DOHH2 (cell line): Measurements from ENCODE around the gene ACSL5.

Source experiments
- H3F3A ChIP-seq: fragments of 200-600 bp; sonication (generic), shearing (Covaris generic); 2 replicates; pipeline ENCODE4 v1.6.0; 2016; ENCODE audit warnings: antibody characterized with exemption, mild to moderate bottlenecking; ENCODE audit not compliant: control insufficient read depth, insufficient read depth
- H3K27ac ChIP-seq: fragments of 200-600 bp; sonication (generic); 2 replicates; pipeline ENCODE4 v1.5.1; 2014; ENCODE audit warnings: low read depth, mild to moderate bottlenecking, low read length, moderate library complexity
- H3K27me3 ChIP-seq: fragments of 200-600 bp; sonication (generic); 2 replicates; pipeline ENCODE4 v1.6.1; 2014; ENCODE audit warnings: mild to moderate bottlenecking, low read length, mixed read lengths; ENCODE audit not compliant: control insufficient read depth
- H3K36me3 ChIP-seq: fragments of 200-600 bp; sonication (generic); 2 replicates; pipeline ENCODE4 v1.6.1; 2014; ENCODE audit warnings: mild to moderate bottlenecking, low read length, moderate library complexity, mixed read lengths; ENCODE audit not compliant: control insufficient read depth
- H3K4me1 ChIP-seq: fragments of 200-600 bp; sonication (generic); 2 replicates; pipeline ENCODE4 v1.6.1; 2014; ENCODE audit warnings: mild to moderate bottlenecking, low read length, mixed read lengths; ENCODE audit not compliant: control insufficient read depth
- H3K4me2 ChIP-seq: fragments of 200-600 bp; sonication (generic); 2 replicates; pipeline ENCODE4 v1.6.0; 2014; ENCODE audit warnings: mild to moderate bottlenecking, low read length, moderate library complexity
- H3K4me3 ChIP-seq: fragments of 200-600 bp; sonication (generic); 2 replicates; pipeline ENCODE4 v1.5.1; 2014; ENCODE audit warnings: mild to moderate bottlenecking, low read length, mixed read lengths
- H3K79me2 ChIP-seq: fragments of 200-600 bp; sonication (generic); 2 replicates; pipeline ENCODE4 v1.6.1; 2014; ENCODE audit warnings: mild to moderate bottlenecking, low read length, mixed read lengths; ENCODE audit not compliant: control insufficient read depth
- H3K9me2 ChIP-seq: fragments of 200-600 bp; sonication (generic); replicated peaks from 2 replicates; pipeline ENCODE4 v1.6.1; 2014; ENCODE audit warnings: mild to moderate bottlenecking, low read length, mixed read lengths; ENCODE audit not compliant: control insufficient read depth
- H3K9me3 ChIP-seq: fragments of 200-600 bp; sonication (generic); 2 replicates; pipeline ENCODE4 v1.6.1; 2014; ENCODE audit warnings: antibody characterized with exemption, low read length, mixed read lengths; ENCODE audit not compliant: control insufficient read depth, insufficient read depth
- H4K20me1 ChIP-seq: fragments of 200-600 bp; sonication (generic); 2 replicates; pipeline ENCODE4 v1.6.0; 2014; ENCODE audit warnings: low read depth, mild to moderate bottlenecking, antibody characterized with exemption, low read length, moderate library complexity; ENCODE audit not compliant: control insufficient read depth, insufficient read depth
- EZH2phosphoT487 ChIP-seq: fragments of 200-600 bp; sonication (generic); IDR thresholded peaks from 2 replicates; pipeline ENCODE4 v1.6.1; 2017; ENCODE audit warnings: borderline replicate concordance, mild to moderate bottlenecking, antibody characterized with exemption, low read length, moderate library complexity, mixed read lengths
- TF ChIP-seq, protein P1 (sequence below): fragments of 200-600 bp; sonication (generic); IDR thresholded peaks from one replicate; pipeline ENCODE4 v1.5.1; 2014; ENCODE audit warnings: antibody characterized with exemption, mild to moderate bottlenecking, low read depth, low read length; ENCODE audit not compliant: poor library complexity, severe bottlenecking

Gene ACSL5

DNA sequence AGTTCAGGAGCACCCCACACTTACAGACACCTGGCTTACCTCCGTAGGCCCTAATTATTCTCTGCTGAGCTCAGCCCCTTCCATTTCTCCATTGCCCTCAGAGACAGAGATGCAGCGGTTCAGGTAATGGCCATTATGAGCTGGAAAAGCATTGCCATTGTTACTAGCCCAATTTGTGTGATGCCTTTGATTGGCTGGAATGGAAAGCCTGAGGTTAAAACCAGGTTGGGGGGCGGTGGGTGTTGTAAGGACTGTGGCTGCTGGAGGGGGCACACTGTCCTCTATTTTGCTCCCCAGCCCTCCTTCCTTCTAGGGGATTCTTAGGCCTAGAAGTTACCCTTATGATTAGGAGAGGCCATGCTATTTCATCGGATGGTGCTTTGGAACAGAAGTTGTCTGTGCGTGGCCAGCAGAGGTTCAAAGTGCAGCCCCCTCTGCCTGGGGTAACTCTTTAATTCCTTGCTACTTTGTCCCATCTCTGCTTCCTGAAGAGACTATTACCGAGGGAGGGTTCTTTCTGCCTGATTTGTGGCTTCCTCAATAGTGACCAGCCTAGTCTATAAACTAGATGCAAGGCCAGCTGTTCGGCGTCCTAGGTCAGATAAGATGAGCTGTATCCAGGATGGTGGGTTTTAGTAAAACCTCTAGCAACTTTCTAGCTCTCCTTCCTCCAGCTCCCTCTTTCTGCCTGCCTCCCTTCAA is 14.2 kb upstream of the ACSL5 start:
- no peak overlapping the region for H3K4me2 ChIP-seq
- no peaks in the 10 kb centered on the region for H3K9me3 ChIP-seq
- H3K4me1 ChIP-seq: no peaks in the 10 kb centered on the region
- no peak overlapping the region for H3K27ac ChIP-seq
- H4K20me1 ChIP-seq: no peaks in the 10 kb centered on the region
- TF ChIP-seq, protein P1, sequence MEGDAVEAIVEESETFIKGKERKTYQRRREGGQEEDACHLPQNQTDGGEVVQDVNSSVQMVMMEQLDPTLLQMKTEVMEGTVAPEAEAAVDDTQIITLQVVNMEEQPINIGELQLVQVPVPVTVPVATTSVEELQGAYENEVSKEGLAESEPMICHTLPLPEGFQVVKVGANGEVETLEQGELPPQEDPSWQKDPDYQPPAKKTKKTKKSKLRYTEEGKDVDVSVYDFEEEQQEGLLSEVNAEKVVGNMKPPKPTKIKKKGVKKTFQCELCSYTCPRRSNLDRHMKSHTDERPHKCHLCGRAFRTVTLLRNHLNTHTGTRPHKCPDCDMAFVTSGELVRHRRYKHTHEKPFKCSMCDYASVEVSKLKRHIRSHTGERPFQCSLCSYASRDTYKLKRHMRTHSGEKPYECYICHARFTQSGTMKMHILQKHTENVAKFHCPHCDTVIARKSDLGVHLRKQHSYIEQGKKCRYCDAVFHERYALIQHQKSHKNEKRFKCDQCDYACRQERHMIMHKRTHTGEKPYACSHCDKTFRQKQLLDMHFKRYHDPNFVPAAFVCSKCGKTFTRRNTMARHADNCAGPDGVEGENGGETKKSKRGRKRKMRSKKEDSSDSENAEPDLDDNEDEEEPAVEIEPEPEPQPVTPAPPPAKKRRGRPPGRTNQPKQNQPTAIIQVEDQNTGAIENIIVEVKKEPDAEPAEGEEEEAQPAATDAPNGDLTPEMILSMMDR: no peak
- no peak for TF ChIP-seq EZH2phosphoT487
- H3K9me2 ChIP-seq: no peaks in the 10 kb centered on the region
- H3F3A ChIP-seq: no peaks in the 10 kb centered on the region
- H3K79me2 ChIP-seq: no peaks in the 10 kb centered on the region
- peaks cover 15% of the 10 kb centered on the region; the same call in 1 of the 2 replicates for H3K27me3 ChIP-seq
- H3K36me3 ChIP-seq: no peaks in the 10 kb centered on the region
- H3K4me3 ChIP-seq: no peak overlapping the region

DNA sequence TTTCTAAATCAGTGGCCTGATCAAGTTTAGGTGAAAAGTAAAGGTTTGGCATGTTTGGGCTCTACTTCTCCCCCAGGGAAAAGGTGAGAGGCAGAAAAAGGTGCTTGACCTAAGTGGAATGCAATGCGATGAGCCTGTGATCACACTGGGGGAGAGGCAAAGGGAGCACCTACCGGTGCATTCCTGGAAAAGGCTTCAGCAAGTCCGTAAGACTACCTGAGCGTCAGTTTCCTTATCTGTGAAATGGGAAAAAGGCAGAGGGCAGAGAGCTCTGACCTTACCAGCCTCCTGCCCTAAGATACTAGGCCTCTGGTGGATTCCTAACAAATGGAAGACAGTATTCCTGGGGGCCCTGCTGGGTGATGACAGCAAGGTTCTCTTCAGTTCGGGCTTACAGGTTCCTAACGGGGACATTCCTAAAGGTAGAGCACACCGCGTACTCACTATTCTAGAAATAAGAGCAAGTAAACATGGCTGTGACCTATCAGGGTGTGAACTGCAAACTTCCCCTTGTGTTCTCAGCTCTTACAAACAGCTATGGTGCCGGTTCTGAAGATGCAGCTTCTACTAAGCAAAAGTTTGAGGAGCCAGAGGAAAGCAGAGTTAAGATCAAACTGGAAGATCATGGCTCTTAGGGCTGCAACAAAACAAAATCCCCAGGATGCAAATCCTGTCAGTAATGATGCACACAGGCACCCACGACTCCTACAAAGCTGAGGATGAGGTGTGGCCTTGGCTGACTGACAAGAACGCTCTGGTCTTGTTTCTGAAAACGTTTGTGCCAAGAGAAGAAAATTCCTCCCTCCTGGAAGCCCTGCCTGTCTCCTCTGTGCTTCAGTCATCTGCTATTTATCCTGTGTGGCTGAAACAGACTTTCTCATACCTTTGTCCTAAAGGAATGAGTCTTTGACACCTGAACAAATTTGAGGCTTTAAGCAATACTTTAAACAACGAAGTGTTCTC is 13.3 kb upstream of the ACSL5 start:
- H3K27ac ChIP-seq: no peak overlapping the region
- H3K4me1 ChIP-seq: no peaks in the 10 kb centered on the region

DNA sequence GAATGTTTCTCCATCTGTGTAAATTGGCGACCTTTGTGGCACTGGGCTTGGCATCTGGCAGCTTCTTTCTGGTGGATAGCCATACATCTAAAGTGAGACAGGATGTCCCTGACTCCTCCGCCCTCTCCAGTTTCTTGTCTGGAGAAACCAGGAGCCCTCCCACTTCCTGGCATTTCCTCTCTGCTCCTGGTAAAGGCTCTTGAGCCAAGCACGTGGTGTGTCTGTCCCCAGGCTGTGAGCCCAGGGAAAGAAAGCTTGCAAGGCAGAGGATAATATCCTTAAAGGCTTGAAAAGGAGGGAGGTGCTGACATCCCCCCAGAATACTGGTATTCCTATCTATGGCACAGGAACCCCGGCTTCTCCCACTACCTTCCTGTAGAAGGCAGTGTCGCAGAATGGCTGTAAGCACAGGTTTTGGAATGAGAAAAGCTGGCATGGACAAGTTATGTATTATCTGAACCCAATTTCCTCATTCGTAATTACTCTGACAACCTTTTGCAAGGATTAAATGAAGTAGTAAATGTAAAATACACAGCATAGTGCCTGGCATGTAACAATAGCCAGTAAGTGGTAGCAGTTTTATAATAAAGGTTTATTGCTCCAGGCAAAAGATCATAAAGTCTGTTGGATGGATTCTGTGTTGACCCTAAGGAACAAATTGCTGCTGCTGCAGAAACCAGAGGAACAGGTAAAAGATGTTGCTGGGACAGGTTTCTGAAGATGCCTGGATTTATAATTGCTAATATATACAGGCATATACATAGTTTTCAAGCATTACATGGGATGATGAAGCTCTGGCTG is 11.8 kb upstream of the ACSL5 start:
- no peak overlapping the region for H3K4me2 ChIP-seq
- no peak overlapping the region for H3K4me3 ChIP-seq
- H3K27ac ChIP-seq: no peak overlapping the region

More for the DNA sequence above, 13.3 kb upstream of the ACSL5 start:
- H3F3A ChIP-seq: no peaks in the 10 kb centered on the region
- H3K79me2 ChIP-seq: no peaks in the 10 kb centered on the region
- no peak for TF ChIP-seq EZH2phosphoT487
- TF ChIP-seq, protein P1: no peak
- H3K9me2 ChIP-seq: no peaks in the 10 kb centered on the region
- no peaks in the 10 kb centered on the region for H4K20me1 ChIP-seq
- H3K9me3 ChIP-seq: no peaks in the 10 kb centered on the region
- H3K27me3 ChIP-seq: peaks cover 15% of the 10 kb centered on the region; the same call in 1 of the 2 replicates
- no peaks in the 10 kb centered on the region for H3K36me3 ChIP-seq
- H3K4me2 ChIP-seq: no peak overlapping the region
- H3K4me3 ChIP-seq: no peak overlapping the region

More for the DNA sequence above, 11.8 kb upstream of the ACSL5 start:
- H3K27me3 ChIP-seq: peaks cover 15% of the 10 kb centered on the region; the same call in 1 of the 2 replicates
- TF ChIP-seq EZH2phosphoT487: no peak
- TF ChIP-seq, protein P1: no peak
- no peaks in the 10 kb centered on the region for H4K20me1 ChIP-seq
- H3K36me3 ChIP-seq: no peaks in the 10 kb centered on the region
- H3K4me1 ChIP-seq: no peaks in the 10 kb centered on the region
- H3K9me2 ChIP-seq: no peaks in the 10 kb centered on the region
- H3F3A ChIP-seq: no peaks in the 10 kb centered on the region
- H3K79me2 ChIP-seq: no peaks in the 10 kb centered on the region
- H3K9me3 ChIP-seq: no peaks in the 10 kb centered on the region
